H9 (cell line): Measurements from ENCODE around the gene MGST1. TPM values are rescaled to one million over a fixed set of nuclear protein-coding genes. Genes with fewer than 3 reads are reported as not detected.

Experiments
- DNase-seq: peaks from one replicate; pipeline ENCODE4 v3.0.0-alpha.2; 2017
- H2AFZ ChIP-seq: one replicate; pipeline ENCODE4 v1.6.1; 2013; ENCODE audit warnings: mild to moderate bottlenecking, low read length, control low read depth, moderate library complexity
- H2AK5ac ChIP-seq: 2 replicates; pipeline ENCODE4 v1.6.1; 2013; ENCODE audit warnings: low read length, control low read depth, mixed read lengths; ENCODE audit not compliant: insufficient read length
- H2BK120ac ChIP-seq: one replicate; pipeline ENCODE4 v1.6.1; 2013; ENCODE audit warnings: low read depth, mild to moderate bottlenecking, low read length, control low read depth, inconsistent platforms; ENCODE audit not compliant: poor library complexity, severe bottlenecking
- H2BK12ac ChIP-seq: 2 replicates; pipeline ENCODE4 v1.6.1; 2013; ENCODE audit warnings: low read length, control low read depth, mixed read lengths, low read depth; ENCODE audit not compliant: insufficient read length
- H2BK15ac ChIP-seq: 2 replicates; pipeline ENCODE4 v1.6.1; 2013; ENCODE audit warnings: low read depth, low read length, control low read depth
- H2BK20ac ChIP-seq: one replicate; pipeline ENCODE4 v1.6.1; 2013; ENCODE audit warnings: low read depth, mild to moderate bottlenecking, low read length, control low read depth, inconsistent platforms; ENCODE audit not compliant: poor library complexity, severe bottlenecking
- H2BK5ac ChIP-seq: 2 replicates; pipeline ENCODE4 v1.6.1; 2013; ENCODE audit warnings: low read length, control low read depth, mixed read lengths; ENCODE audit not compliant: insufficient read length
- H3K14ac ChIP-seq: 2 replicates; pipeline ENCODE4 v1.6.1; 2013; ENCODE audit warnings: low read length, control low read depth; ENCODE audit not compliant: insufficient read depth
- H3K18ac ChIP-seq: 2 replicates; pipeline ENCODE4 v1.6.1; 2013; ENCODE audit warnings: low read depth, mild to moderate bottlenecking, mixed read lengths, low read length, control low read depth; ENCODE audit not compliant: insufficient read length
- H3K23ac ChIP-seq: 2 replicates; pipeline ENCODE4 v1.6.1; 2013; ENCODE audit warnings: low read length, control low read depth, mixed read lengths, low read depth; ENCODE audit not compliant: insufficient read length
- H3K23me2 ChIP-seq: 2 replicates; pipeline ENCODE4 v1.6.1; 2013; ENCODE audit warnings: low read depth, mild to moderate bottlenecking, mixed read lengths, low read length, control low read depth; ENCODE audit not compliant: insufficient read length, poor library complexity, severe bottlenecking
- H3K27ac ChIP-seq: 2 replicates; pipeline ENCODE4 v1.5.1; 2013; ENCODE audit warnings: low read length, control low read depth, mixed read lengths, low read depth; ENCODE audit not compliant: insufficient read length
- H3K27me3 ChIP-seq: 2 replicates; pipeline ENCODE4 v1.6.1; 2013; ENCODE audit warnings: low read length, control low read depth, inconsistent platforms; ENCODE audit not compliant: insufficient read depth
- H3K4ac ChIP-seq: 2 replicates; pipeline ENCODE4 v1.6.1; 2013; ENCODE audit warnings: low read depth, mild to moderate bottlenecking, control low read depth, inconsistent platforms, low read length, moderate library complexity
- H3K4me1 ChIP-seq: 2 replicates; pipeline ENCODE4 v1.6.1; 2013; ENCODE audit warnings: low read length, control low read depth, inconsistent platforms; ENCODE audit not compliant: insufficient read depth
- H3K4me2 ChIP-seq: 2 replicates; pipeline ENCODE4 v1.6.1; 2013; ENCODE audit warnings: low read length, control low read depth, mixed read lengths; ENCODE audit not compliant: insufficient read length, insufficient read depth
- H3K56ac ChIP-seq: 2 replicates; pipeline ENCODE4 v1.6.1; 2013; ENCODE audit warnings: low read depth, mild to moderate bottlenecking, mixed read lengths, low read length, control low read depth; ENCODE audit not compliant: insufficient read length
- H3K79me1 ChIP-seq: 2 replicates; pipeline ENCODE4 v1.6.1; 2013; ENCODE audit warnings: low read depth, mild to moderate bottlenecking, moderate library complexity, low read length, control low read depth, inconsistent platforms; ENCODE audit not compliant: insufficient read depth, poor library complexity, severe bottlenecking
- H3K79me2 ChIP-seq: 2 replicates; pipeline ENCODE4 v1.6.1; 2013; ENCODE audit warnings: low read length, control low read depth, inconsistent platforms; ENCODE audit not compliant: insufficient read depth
- H3K9ac ChIP-seq: 2 replicates; pipeline ENCODE4 v1.6.1; 2013; ENCODE audit warnings: low read length, control low read depth, mixed read lengths; ENCODE audit not compliant: insufficient read length; ENCODE audit errors: extremely low read depth
- H3K9me3 ChIP-seq: one replicate; pipeline ENCODE4 v1.6.1; 2013; ENCODE audit warnings: low read depth, low read length, inconsistent platforms; ENCODE audit not compliant: control insufficient read depth
- H3T11ph ChIP-seq: one replicate; pipeline ENCODE4 v1.6.1; 2013; ENCODE audit warnings: mild to moderate bottlenecking, low read length, control low read depth, inconsistent platforms
- H4K20me1 ChIP-seq: one replicate; pipeline ENCODE4 v1.6.1; 2013; ENCODE audit not compliant: control insufficient read depth, insufficient read length, insufficient read depth
- H4K5ac ChIP-seq: 2 replicates; pipeline ENCODE4 v1.6.1; 2013; ENCODE audit warnings: low read depth, mild to moderate bottlenecking, mixed read lengths, low read length, control low read depth; ENCODE audit not compliant: insufficient read length
- H4K8ac ChIP-seq: replicated peaks from 2 replicates; pipeline ENCODE4 v1.6.1; 2013; ENCODE audit warnings: low read length, control low read depth, mixed read lengths, low read depth; ENCODE audit not compliant: insufficient read length
- H4K91ac ChIP-seq: 2 replicates; pipeline ENCODE4 v1.6.1; 2013; ENCODE audit warnings: low read depth, mild to moderate bottlenecking, moderate library complexity, mixed read lengths, low read length, control low read depth; ENCODE audit not compliant: insufficient read length
- H3K27ac Mint-ChIP-seq, 3 experiments: 2 replicates in 2 of 3; 3 replicates in 1 of 3; pipeline ENCODE4 v1.8.0; 2020 to 2021; ENCODE audit warnings: mixed read lengths in 3 of 3, mild to moderate bottlenecking in 1 of 3, moderate library complexity in 1 of 3
- H3K27me3 Mint-ChIP-seq: 2 replicates; pipeline ENCODE4 v1.8.0; 2021; ENCODE audit warnings: low read depth, mild to moderate bottlenecking, moderate library complexity, mixed read lengths
- H3K36me3 Mint-ChIP-seq, 3 experiments: 2 replicates in 2 of 3; 3 replicates in 1 of 3; pipeline ENCODE4 v1.8.0; 2020 to 2021; ENCODE audit warnings: low read depth in 3 of 3, mixed read lengths in 3 of 3; ENCODE audit not compliant: insufficient read depth in 1 of 3
- H3K4me1 Mint-ChIP-seq, 2 experiments: 2 replicates each; pipeline ENCODE4 v1.8.0; 2020; ENCODE audit warnings: mixed read lengths in 2 of 2
- H3K4me3 Mint-ChIP-seq, 2 experiments: 2 replicates in 1 of 2; 3 replicates in 1 of 2; pipeline ENCODE4 v1.8.0; 2020 to 2021; ENCODE audit warnings: mild to moderate bottlenecking in 2 of 2, mixed read lengths in 2 of 2, moderate library complexity in 1 of 2
- H3K9me3 Mint-ChIP-seq, 2 experiments: 2 replicates in 1 of 2; 3 replicates in 1 of 2; pipeline ENCODE4 v1.8.0; 2020; ENCODE audit warnings: mild to moderate bottlenecking in 2 of 2, mixed read lengths in 2 of 2, moderate library complexity in 1 of 2
- WGBS: extraction: QIAGEN DNeasy Blood & Tissue Kit; methylation state at CpG from one replicate; pipeline ENCODE4 v1.1.7; 2013; ENCODE audit warnings: missing lambda C conversion rate, low lambda C conversion rate, mixed read lengths; ENCODE audit not compliant: insufficient read length; ENCODE audit errors: extremely low coverage; 5-methylcytosine and 5-hydroxymethylcytosine counted together
- total RNA-seq: library from RNA; stranded (reverse); gene quantifications from 2 replicates; pipeline ENCODE4 v1.2.1, GENCODE V29; 2021
- TF ChIP-seq, protein P1 (sequence below): fragments of 200-600 bp; sonication (generic); conservative IDR thresholded peaks from 3 replicates; pipeline ENCODE4 v1.8.0; 2021; ENCODE audit warnings: antibody characterized with exemption, mild to moderate bottlenecking

Gene MGST1
- total RNA-seq, 1 experiment from 2014 or later, result 235 TPM

DNA sequence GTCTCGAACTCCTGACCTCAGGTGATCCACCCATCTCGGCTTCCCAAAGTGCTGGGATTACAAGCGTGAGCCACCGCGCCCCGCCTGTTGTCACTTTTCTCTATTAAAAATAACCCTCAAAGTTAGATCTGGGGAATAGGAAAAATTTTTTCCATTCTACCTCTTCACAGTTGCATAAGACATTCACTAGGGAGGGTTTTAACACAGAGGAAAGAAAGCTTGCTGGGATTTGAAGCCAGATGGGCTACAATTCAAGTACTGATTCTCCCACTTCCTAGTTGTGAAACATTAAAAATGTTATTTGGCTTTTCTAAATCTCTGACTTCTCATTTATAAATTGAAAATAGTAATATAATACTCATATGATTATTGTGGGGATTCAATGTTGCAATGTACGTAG is 46.7 kb upstream of the MGST1 start:
- WGBS, result no CpG with 5 or more reads among the region's 7 CpGs
- H4K8ac ChIP-seq, result no peak overlapping the region
- H2BK120ac ChIP-seq, result no peak overlapping the region
- H3K27me3 ChIP-seq, result no peaks in the 10 kb centered on the region
- H4K20me1 ChIP-seq, result no peaks in the 10 kb centered on the region
- no peak overlapping the region for H2BK12ac ChIP-seq
- no peak overlapping the region for H3K56ac ChIP-seq
- H3K4me2 ChIP-seq, result no peak overlapping the region
- H2AFZ ChIP-seq, result no peak overlapping the region
- Mint-ChIP-seq H3K27ac (no peak overlapping the region), H3K27me3 (no peaks in the 10 kb centered on the region), H3K4me1 (peaks cover 3 to 4% of the 10 kb centered on the region in 2 experiments), H3K36me3 (no peaks in the 10 kb centered on the region; a peak in 1 of 7 replicates), H3K4me3 (no peak overlapping the region), H3K9me3 (no peaks in the 10 kb centered on the region)
- no peak for DNase-seq
- no peak overlapping the region for H3K9ac ChIP-seq
- H3K27ac ChIP-seq, result no peak overlapping the region
- no peak overlapping the region for H3K23ac ChIP-seq
- H3K14ac ChIP-seq, result no peak overlapping the region
- H2BK15ac ChIP-seq, result no peak overlapping the region
- H4K91ac ChIP-seq, result no peak overlapping the region
- TF ChIP-seq, protein P1, sequence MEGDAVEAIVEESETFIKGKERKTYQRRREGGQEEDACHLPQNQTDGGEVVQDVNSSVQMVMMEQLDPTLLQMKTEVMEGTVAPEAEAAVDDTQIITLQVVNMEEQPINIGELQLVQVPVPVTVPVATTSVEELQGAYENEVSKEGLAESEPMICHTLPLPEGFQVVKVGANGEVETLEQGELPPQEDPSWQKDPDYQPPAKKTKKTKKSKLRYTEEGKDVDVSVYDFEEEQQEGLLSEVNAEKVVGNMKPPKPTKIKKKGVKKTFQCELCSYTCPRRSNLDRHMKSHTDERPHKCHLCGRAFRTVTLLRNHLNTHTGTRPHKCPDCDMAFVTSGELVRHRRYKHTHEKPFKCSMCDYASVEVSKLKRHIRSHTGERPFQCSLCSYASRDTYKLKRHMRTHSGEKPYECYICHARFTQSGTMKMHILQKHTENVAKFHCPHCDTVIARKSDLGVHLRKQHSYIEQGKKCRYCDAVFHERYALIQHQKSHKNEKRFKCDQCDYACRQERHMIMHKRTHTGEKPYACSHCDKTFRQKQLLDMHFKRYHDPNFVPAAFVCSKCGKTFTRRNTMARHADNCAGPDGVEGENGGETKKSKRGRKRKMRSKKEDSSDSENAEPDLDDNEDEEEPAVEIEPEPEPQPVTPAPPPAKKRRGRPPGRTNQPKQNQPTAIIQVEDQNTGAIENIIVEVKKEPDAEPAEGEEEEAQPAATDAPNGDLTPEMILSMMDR, result no peak
- no peak overlapping the region for H2AK5ac ChIP-seq
- H4K5ac ChIP-seq, result no peak overlapping the region
- H3K9me3 ChIP-seq, result no peaks in the 10 kb centered on the region
- H3K4ac ChIP-seq, result no peak overlapping the region
- no peak overlapping the region for H2BK5ac ChIP-seq
- no peak overlapping the region for H3T11ph ChIP-seq
- H3K18ac ChIP-seq, result no peak overlapping the region
- no peaks in the 10 kb centered on the region for H3K4me1 ChIP-seq
- no peaks in the 10 kb centered on the region for H3K79me1 ChIP-seq
- no peaks in the 10 kb centered on the region for H3K23me2 ChIP-seq
- H3K79me2 ChIP-seq, result no peaks in the 10 kb centered on the region
- no peak overlapping the region for H2BK20ac ChIP-seq
